Activated B cell treated with CpG ODN at 0.5 μM for 24 hours (primary cell): ENCODE data around the gene ARHGAP6. TPM values are rescaled to one million over a fixed set of nuclear protein-coding genes. Genes with fewer than 3 reads are reported as not detected.

ENCODE experiments used
- ATAC-seq: fragments of 200-7000 bp; cut with Tn5 transposase; one replicate; pipeline ENCODE4 v1.10.0; 2021; ENCODE audit warnings: low read depth, mild to moderate bottlenecking, moderate library complexity
- CTCF ChIA-PET: fragments of 350-600 bp; sonication (Branson Sonifier 250); formaldehyde crosslinking; loops from one replicate; lab custom pipeline; 2021; ENCODE audit warnings: antibody characterized with exemption; lab: Charles Lee
- POLR2A ChIA-PET: fragments of 350-600 bp; sonication (Branson Sonifier 250); formaldehyde crosslinking; loops from one replicate; lab custom pipeline; 2021; ENCODE audit warnings: antibody characterized with exemption; lab: Charles Lee
- DNase-seq: peaks from one replicate; pipeline ENCODE4 v3.0.0; 2022
- H3K27ac Mint-ChIP-seq: one replicate; pipeline ENCODE4 v1.8.0; 2020; ENCODE audit warnings: mixed read lengths
- H3K27me3 Mint-ChIP-seq: one replicate; pipeline ENCODE4 v1.8.0; 2021; ENCODE audit warnings: mixed read lengths
- H3K36me3 Mint-ChIP-seq: one replicate; pipeline ENCODE4 v1.8.0; 2021; ENCODE audit warnings: low read depth, mixed read lengths
- H3K4me1 Mint-ChIP-seq: one replicate; pipeline ENCODE4 v1.8.0; 2021; ENCODE audit warnings: mixed read lengths
- H3K4me3 Mint-ChIP-seq: one replicate; pipeline ENCODE4 v1.8.0; 2020; ENCODE audit warnings: mild to moderate bottlenecking, mixed read lengths
- H3K9me3 Mint-ChIP-seq: one replicate; pipeline ENCODE4 v1.8.0; 2020; ENCODE audit warnings: mixed read lengths
- intact Hi-C: fragments of 100-400 bp; cut with micrococcal nuclease; formaldehyde crosslinking; loops from one replicate; pipeline ENCODE4 v1.15.1; 2024
- total RNA-seq: library from RNA; stranded (reverse); gene quantifications from 2 replicates; pipeline ENCODE4 v1.2.3, GENCODE V29; 2022
- TF ChIP-seq, protein P1 (sequence below): fragments of 200-600 bp; IDR thresholded peaks from one replicate; pipeline ENCODE4 v1.8.0; 2022; ENCODE audit warnings: antibody characterized with exemption, mild to moderate bottlenecking

ARHGAP6 gene
- total RNA-seq, 1 donor from 2014 or later: 0.42 TPM

DNA sequence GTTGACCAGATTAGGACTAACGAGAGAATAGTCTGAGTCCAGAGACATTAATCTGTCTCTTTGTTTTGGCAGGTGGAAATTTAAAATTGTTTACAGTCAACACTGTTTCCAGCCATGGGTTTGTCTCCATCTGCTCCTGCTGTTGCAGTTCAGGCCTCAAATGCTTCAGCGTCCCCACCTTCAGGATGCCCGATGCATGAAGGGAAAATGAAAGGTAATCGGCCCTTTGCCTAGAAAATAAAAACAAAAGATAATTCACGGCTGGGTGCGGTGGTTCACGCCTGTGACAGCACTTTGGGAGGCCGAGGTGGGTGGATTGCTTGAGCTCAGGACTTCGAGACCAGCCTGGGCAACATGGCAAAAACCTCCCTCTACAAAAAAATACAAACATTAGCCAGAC, 553.8 kb downstream of the ARHGAP6 start:
- ChIA-PET POLR2A (interaction anchor here (0.6 to 0.7 kb wide), 2 partner anchors 99 to 647 kb away, joined by 5 to 8 read pairs; partner anchors contain the start of gene MSL3), CTCF (no interaction called here)
- Mint-ChIP-seq H3K36me3 (peaks cover 32% of the 10 kb centered on the region), H3K4me3 (peak overlapping the region; percentile 92), H3K27me3 (no peaks in the 10 kb centered on the region), H3K27ac (peak overlapping the region; percentile 94), H3K4me1 (peaks cover 38% of the 10 kb centered on the region), H3K9me3 (no peaks in the 10 kb centered on the region)
- TF ChIP-seq, protein P1, sequence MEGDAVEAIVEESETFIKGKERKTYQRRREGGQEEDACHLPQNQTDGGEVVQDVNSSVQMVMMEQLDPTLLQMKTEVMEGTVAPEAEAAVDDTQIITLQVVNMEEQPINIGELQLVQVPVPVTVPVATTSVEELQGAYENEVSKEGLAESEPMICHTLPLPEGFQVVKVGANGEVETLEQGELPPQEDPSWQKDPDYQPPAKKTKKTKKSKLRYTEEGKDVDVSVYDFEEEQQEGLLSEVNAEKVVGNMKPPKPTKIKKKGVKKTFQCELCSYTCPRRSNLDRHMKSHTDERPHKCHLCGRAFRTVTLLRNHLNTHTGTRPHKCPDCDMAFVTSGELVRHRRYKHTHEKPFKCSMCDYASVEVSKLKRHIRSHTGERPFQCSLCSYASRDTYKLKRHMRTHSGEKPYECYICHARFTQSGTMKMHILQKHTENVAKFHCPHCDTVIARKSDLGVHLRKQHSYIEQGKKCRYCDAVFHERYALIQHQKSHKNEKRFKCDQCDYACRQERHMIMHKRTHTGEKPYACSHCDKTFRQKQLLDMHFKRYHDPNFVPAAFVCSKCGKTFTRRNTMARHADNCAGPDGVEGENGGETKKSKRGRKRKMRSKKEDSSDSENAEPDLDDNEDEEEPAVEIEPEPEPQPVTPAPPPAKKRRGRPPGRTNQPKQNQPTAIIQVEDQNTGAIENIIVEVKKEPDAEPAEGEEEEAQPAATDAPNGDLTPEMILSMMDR: no peak
- ATAC-seq: no peak
- DNase-seq: no peak
- intact Hi-C loops: loop anchor here (1.0 to 10.0 kb wide), 5 partner anchors 25 to 1127 kb away; partner anchors contain the start of genes CLCN4 and MSL3

DNA sequence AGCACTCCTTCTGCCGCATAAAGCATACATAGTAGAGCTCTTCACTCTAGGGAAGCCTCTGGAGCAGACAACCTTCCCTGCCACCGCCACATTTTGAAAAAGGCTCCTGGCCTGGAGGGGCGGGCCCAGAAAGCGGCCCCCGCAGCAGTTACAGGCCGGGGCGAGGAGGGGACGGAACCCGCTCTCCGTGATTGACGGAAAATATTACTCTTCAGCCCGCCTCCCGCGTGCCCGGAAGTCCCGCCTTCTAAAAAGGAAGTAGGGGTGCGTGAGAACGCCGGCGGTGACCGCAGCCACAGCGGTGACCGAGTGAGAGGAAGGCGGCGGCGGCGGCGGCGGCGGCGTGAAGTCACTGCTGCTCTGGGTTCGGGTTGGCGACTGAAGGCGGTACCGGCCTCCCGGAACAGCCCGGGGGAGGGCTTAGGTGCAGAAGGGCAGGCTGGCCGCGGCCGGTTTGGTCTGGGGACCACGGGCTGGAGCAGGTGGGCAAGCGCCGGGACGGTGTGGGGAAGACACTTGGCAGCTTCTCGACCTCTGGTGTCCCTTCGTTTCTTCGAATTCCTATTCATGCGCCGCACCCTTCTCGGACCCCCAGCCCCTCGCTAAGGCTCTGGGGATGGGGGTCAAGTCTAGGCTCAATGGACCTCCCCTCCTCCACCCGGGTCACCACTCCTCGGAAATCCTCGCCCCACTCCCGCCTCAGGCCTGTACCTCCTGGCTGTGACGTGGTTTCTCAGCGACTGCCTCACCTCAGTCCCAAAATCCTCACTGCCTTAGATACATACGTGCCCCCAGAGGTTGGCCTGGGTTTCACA, 554.5 kb downstream of the ARHGAP6 start, which contains the start of gene HCCS:
Gene HCCS, plus strand, starts transcription at position 296 of the 815 bp plus-strand sequence. CDS start 729 bp downstream, outside the sequence.
- Mint-ChIP-seq H3K36me3 (peaks cover 25% of the 10 kb centered on the region), H3K9me3 (no peaks in the 10 kb centered on the region), H3K4me3 (peak within 1 kb of the TSS; percentile 92), H3K27ac (peak within 1 kb of the TSS; percentile 94), H3K4me1 (peaks cover 38% of the 10 kb centered on the region), H3K27me3 (no peaks in the 10 kb centered on the region)
- TF ChIP-seq, protein P1: no peak
- intact Hi-C loops: loop anchor here (1.0 to 10.0 kb wide), 5 partner anchors 26 to 1126 kb away; partner anchors contain the start of genes CLCN4 and MSL3
- DNase-seq (peak; percentile 70), ATAC-seq (peak; percentile 87)
- POLR2A ChIA-PET: interaction anchor here (0.6 to 0.7 kb wide), 2 partner anchors 100 to 647 kb away, joined by 5 to 8 read pairs; partner anchors contain the start of gene MSL3
- CTCF ChIA-PET: no interaction called here

DNA sequence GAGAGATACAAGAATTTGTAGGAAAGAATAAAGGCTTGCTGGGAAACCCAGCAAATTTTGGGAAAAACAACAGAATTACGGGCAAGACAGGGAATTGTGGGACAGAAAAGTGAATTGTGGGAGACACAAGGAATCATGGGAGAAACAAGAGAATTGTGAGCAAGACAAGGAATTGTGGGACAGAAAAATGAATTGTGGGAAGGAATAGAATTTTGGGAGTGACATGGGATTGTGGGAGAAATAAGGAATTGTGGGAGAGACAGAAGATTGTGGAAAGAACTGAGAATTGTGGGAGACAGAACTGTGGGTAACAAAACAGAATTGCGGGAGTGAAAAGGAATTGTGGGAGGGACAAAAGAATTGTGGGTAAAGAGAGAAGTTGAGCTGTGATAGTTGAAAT, 555.8 kb downstream of the ARHGAP6 start:
- H3K9me3 Mint-ChIP-seq: no peaks in the 10 kb centered on the region
- TF ChIP-seq, protein P1: no peak
- ATAC-seq: no peak
- CTCF ChIA-PET: no interaction called here
- DNase-seq: no peak
- H3K4me1 Mint-ChIP-seq: peaks cover 35% of the 10 kb centered on the region
- H3K27me3 Mint-ChIP-seq: no peaks in the 10 kb centered on the region
- peaks cover 13% of the 10 kb centered on the region for H3K36me3 Mint-ChIP-seq
- H3K27ac Mint-ChIP-seq: no peak overlapping the region
- POLR2A ChIA-PET: no interaction called here
- intact Hi-C loops: loop anchor here (2.0 to 10.0 kb wide), 3 partner anchors 27 to 1125 kb away; partner anchors contain the start of gene CLCN4
- H3K4me3 Mint-ChIP-seq: no peak overlapping the region

DNA sequence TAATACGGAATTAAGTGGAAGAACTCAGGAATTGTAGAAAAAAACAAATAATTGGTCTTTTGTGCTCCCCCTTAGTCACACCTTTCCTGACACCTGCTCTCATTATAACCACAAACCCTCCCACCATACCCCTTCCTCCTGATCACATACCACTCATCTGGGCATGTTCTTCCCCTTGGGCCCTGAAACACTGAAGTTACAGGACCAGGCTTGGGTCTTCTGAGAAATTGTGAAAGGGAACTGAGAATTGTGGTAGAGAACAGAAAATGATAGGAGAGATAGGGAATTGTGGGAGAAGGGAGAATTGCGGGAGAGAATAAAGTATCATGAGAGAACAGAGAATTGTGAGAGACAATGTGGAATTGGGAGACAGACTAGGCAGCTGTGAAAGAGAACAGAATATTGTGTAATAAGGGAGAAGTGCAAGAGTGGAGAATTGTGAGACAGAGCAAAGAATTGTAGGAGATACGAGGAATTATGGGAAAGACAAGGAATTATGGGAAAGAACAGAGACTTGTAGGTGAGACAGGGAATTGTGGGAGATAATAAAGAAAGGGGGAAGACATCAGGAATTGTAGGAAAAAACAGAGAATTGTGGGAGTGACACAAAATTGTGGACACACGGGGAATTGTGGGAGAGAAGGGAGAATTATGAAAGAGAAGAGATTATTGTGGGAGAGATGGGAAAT, 557.3 kb downstream of the ARHGAP6 start:
- CTCF ChIA-PET: no interaction called here
- no peak for DNase-seq
- TF ChIP-seq, protein P1: no peak
- Mint-ChIP-seq H3K4me1 (peaks cover 23% of the 10 kb centered on the region), H3K27me3 (no peaks in the 10 kb centered on the region), H3K9me3 (no peaks in the 10 kb centered on the region), H3K27ac (no peak overlapping the region), H3K36me3 (peaks cover 2% of the 10 kb centered on the region), H3K4me3 (no peak overlapping the region)
- intact Hi-C loops: no loop called here
- POLR2A ChIA-PET: no interaction called here
- ATAC-seq: no peak

DNA sequence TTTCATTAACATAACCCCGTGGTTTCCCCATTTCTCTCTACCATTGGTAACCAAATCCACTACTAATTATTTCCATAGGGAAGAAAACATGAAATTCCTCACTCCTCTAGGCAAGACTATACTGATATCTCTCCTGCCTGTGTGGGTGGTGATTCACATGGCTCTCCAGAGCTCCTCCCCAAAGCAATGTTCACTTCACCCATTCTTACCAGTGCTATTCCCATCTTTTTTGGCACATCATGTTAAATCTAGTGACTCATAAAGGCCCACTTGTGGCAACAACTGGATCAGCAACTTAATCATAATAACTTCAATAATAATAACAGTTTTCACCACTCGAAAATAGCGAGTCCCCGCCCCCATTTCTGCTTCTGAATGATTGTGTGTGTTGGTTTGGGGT, 560.6 kb downstream of the ARHGAP6 start:
- no peaks in the 10 kb centered on the region for H3K9me3 Mint-ChIP-seq
- H3K27ac Mint-ChIP-seq: no peak overlapping the region
- ChIA-PET CTCF (no interaction called here), POLR2A (no interaction called here)
- no peaks in the 10 kb centered on the region for H3K4me1 Mint-ChIP-seq
- no peak overlapping the region for H3K4me3 Mint-ChIP-seq
- no peak for ATAC-seq
- H3K36me3 Mint-ChIP-seq: no peaks in the 10 kb centered on the region
- H3K27me3 Mint-ChIP-seq: no peaks in the 10 kb centered on the region
- DNase-seq: no peak
- TF ChIP-seq, protein P1: no peak
- intact Hi-C loops: no loop called here
